Peyer's patch (tissue), 4 donors: ENCODE results near the gene HEYL.

Experiments
- POLR2A ChIP-seq, 2 donors: fragments of 450-650 bp; IDR thresholded peaks; one replicate each; pipeline ENCODE4 v1.5.1; 2017; ENCODE audit warnings: antibody characterized with exemption in 2 of 2, mild to moderate bottlenecking in 2 of 2, moderate library complexity in 2 of 2
- TF ChIP-seq, protein P1 (sequence below), 6 experiments: fragments of 450-650 bp in 4 of 6; fragments of 200-600 bp in 2 of 6; sonication (generic) in 1 of 6; IDR thresholded peaks; one replicate each; pipeline ENCODE4 v1.5.1; 2017 to 2019; ENCODE audit warnings: antibody characterized with exemption in 6 of 6, mild to moderate bottlenecking in 3 of 6, moderate library complexity in 1 of 6

- TF ChIP-seq, protein P1, sequence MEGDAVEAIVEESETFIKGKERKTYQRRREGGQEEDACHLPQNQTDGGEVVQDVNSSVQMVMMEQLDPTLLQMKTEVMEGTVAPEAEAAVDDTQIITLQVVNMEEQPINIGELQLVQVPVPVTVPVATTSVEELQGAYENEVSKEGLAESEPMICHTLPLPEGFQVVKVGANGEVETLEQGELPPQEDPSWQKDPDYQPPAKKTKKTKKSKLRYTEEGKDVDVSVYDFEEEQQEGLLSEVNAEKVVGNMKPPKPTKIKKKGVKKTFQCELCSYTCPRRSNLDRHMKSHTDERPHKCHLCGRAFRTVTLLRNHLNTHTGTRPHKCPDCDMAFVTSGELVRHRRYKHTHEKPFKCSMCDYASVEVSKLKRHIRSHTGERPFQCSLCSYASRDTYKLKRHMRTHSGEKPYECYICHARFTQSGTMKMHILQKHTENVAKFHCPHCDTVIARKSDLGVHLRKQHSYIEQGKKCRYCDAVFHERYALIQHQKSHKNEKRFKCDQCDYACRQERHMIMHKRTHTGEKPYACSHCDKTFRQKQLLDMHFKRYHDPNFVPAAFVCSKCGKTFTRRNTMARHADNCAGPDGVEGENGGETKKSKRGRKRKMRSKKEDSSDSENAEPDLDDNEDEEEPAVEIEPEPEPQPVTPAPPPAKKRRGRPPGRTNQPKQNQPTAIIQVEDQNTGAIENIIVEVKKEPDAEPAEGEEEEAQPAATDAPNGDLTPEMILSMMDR (IDR thresholded peaks at IDR 0.05) = peak in 4 of 6 experiments; percentile 56 to 69 (median 61)
- no peak for TF ChIP-seq POLR2A (IDR thresholded peaks at IDR 0.05)
Measured at GRCh38 chr1:39657923-39658485, 18.6 kb upstream of the HEYL start.
